ENCODE results near the gene GBF1. TPM values are rescaled to one million over a fixed set of nuclear protein-coding genes. Genes with fewer than 3 reads are reported as not detected.

The GBF1 gene
- total RNA-seq, 1 experiment from 2014 or later, result 50.6 TPM

DNA sequence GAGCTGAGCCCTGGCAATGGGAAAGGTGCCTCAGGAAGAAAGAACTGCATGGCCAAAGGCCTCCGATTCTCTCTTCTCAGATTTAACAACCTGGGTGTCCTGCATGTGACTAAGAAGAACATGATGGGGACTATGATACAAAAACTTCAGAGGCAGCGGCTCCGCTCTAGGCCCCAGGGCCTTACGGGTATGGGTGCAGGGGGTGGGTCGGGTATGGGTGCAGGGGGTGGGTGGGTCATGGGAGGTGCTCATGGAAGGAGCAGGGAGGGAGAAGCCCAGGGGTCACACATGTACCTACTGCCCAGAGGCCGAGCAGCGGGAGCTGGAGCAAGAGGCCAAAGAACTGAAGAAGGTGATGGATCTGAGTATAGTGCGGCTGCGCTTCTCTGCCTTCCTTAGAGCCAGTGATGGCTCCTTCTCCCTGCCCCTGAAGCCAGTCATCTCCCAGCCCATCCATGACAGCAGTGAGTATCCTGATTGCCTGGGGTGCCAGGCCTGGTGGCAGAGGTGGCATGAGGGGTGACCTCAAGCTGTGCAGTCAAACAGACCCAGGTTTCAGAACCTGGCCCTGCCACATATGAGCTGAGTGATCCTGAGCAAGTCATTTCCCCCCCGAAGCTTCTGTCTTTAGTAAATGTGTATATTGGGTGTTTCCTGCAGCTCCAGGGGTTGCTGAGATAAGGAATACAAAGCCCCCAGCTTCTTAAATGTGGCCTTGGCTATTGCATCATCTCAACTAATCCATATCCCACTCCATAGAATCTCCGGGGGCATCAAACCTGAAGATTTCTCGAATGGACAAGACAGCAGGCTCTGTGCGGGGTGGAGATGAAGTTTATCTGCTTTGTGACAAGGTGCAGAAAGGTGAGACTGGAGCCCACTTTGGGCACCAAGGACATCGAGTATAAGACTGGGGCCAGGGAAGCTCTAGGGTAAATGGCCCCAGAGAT is 152.2 kb downstream of the GBF1 start:
- TF ChIP-seq, protein P1, sequence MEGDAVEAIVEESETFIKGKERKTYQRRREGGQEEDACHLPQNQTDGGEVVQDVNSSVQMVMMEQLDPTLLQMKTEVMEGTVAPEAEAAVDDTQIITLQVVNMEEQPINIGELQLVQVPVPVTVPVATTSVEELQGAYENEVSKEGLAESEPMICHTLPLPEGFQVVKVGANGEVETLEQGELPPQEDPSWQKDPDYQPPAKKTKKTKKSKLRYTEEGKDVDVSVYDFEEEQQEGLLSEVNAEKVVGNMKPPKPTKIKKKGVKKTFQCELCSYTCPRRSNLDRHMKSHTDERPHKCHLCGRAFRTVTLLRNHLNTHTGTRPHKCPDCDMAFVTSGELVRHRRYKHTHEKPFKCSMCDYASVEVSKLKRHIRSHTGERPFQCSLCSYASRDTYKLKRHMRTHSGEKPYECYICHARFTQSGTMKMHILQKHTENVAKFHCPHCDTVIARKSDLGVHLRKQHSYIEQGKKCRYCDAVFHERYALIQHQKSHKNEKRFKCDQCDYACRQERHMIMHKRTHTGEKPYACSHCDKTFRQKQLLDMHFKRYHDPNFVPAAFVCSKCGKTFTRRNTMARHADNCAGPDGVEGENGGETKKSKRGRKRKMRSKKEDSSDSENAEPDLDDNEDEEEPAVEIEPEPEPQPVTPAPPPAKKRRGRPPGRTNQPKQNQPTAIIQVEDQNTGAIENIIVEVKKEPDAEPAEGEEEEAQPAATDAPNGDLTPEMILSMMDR (IDR thresholded peaks at IDR 0.05; ENCODE audit: unreplicated experiment), result no peak
- BruUV-seq (replicated peaks), result no TSS peak
- POLR2A ChIA-PET, result interaction anchor here (0.9 to 5.4 kb wide), 4 partner anchors 25 to 168 kb away, joined by 4 to 96 read pairs (median 8); partner anchors contain the start of genes FBXL15 and GBF1
- Mint-ChIP-seq H3K27me3 (ENCODE audit: insufficient read depth, unreplicated experiment) (no peaks in the 10 kb centered on the region), H3K36me3 (ENCODE audit: insufficient read depth, unreplicated experiment) (peaks cover 53% of the 10 kb centered on the region), H3K4me1 (ENCODE audit: insufficient read depth, unreplicated experiment) (peaks cover 22% of the 10 kb centered on the region), H3K9me3 (ENCODE audit: unreplicated experiment) (no peaks in the 10 kb centered on the region), H3K4me3 (ENCODE audit: unreplicated experiment) (peak overlapping the region; percentile 92), H3K27ac (ENCODE audit: low read depth, unreplicated experiment) (no peak overlapping the region)
- no peak for DNase-seq (ENCODE audit: unreplicated experiment)
- intact Hi-C loops (cut with micrococcal nuclease), result no loop called here
- CTCF ChIA-PET, result interaction anchor here (0.6 to 10.5 kb wide), 9 partner anchors 12 to 266 kb away, joined by 3 to 137 read pairs (median 4); partner anchors contain the start of gene FBXL15

DNA sequence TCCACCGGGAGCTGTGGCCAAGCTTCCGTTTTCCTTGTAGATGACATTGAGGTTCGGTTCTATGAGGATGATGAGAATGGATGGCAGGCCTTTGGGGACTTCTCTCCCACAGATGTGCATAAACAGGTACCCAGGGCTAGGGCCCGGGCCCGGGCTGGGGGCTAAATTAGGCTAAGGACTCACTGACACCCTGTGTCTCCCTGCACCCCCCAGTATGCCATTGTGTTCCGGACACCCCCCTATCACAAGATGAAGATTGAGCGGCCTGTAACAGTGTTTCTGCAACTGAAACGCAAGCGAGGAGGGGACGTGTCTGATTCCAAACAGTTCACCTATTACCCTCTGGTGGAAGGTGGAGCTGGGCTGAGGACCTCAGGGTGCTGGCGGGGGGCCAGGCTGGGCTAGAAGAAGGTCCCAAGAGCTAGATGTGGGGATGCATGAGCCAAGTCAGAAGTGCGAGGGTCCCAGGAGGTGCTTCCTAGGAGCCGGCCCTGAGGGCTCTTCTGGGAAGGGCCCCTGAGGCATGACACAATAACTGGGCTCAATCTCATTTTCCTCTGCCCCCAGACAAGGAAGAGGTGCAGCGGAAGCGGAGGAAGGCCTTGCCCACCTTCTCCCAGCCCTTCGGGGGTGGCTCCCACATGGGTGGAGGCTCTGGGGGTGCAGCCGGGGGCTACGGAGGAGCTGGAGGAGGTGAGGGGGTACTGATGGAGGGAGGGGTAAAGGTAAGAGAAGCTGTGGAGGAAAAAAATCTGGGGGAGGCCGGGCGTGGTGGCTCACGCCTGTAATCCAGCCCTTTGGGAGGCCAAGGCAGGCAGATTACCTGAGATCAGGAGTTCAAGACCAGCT is 153.1 kb downstream of the GBF1 start:
- intact Hi-C loops (cut with micrococcal nuclease), result loop anchor here (1.0 kb wide), 1 partner anchor 229 kb away; no protein-coding TSS in a partner anchor
- ChIA-PET POLR2A (interaction anchor here (0.7 to 8.4 kb wide), 11 partner anchors 14 to 580 kb away, joined by 3 to 90 read pairs (median 5); partner anchors contain the start of genes FBXL15 and GBF1), CTCF (interaction anchor here (0.7 to 10.5 kb wide), 18 partner anchors 10 to 266 kb away, joined by 3 to 137 read pairs (median 6); partner anchors contain the start of genes C10orf95, FBXL15, GBF1 and NOLC1)
- Mint-ChIP-seq H3K27ac (ENCODE audit: low read depth, unreplicated experiment) (no peak overlapping the region), H3K36me3 (ENCODE audit: insufficient read depth, unreplicated experiment) (peaks cover 53% of the 10 kb centered on the region), H3K27me3 (ENCODE audit: insufficient read depth, unreplicated experiment) (no peaks in the 10 kb centered on the region), H3K4me1 (ENCODE audit: insufficient read depth, unreplicated experiment) (peaks cover 23% of the 10 kb centered on the region), H3K4me3 (ENCODE audit: unreplicated experiment) (peak overlapping the region; percentile 54), H3K9me3 (ENCODE audit: unreplicated experiment) (no peaks in the 10 kb centered on the region)
- TF ChIP-seq, protein P1 (IDR thresholded peaks at IDR 0.05; ENCODE audit: unreplicated experiment), result no peak
- no peak for DNase-seq (ENCODE audit: unreplicated experiment)
- BruUV-seq (replicated peaks), result no TSS peak

DNA sequence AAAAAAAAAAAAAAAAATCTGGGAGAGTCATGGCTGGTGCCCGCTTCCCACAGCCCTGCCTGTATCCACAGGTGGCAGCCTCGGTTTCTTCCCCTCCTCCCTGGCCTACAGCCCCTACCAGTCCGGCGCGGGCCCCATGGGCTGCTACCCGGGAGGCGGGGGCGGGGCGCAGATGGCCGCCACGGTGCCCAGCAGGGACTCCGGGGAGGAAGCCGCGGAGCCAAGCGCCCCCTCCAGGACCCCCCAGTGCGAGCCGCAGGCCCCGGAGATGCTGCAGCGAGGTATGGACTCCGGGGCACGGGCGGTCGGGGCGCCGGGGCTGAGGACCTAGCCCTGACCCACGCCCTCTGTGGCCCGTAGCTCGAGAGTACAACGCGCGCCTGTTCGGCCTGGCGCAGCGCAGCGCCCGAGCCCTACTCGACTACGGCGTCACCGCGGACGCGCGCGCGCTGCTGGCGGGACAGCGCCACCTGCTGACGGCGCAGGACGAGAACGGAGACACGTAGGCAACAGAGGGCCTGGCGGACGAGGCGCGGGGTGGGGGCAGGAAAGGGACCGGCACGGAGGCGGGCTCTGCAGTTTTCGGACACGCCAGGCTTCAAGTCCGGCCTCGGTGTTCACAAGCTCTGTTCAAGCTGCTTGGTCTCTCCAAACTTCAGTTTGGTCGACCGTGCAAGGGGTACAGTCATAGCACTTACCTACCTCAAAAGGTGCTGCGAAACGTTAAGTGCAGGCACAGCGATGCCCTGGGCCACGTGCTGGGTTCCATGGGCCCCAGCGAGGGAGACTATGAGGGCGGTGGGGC is 154.1 kb downstream of the GBF1 start:
- POLR2A ChIA-PET, result interaction anchor here (0.5 to 8.4 kb wide), 12 partner anchors 15 to 1865 kb away, joined by 3 to 90 read pairs (median 3); partner anchors contain the start of genes C10orf95, FBXL15 and GBF1
- H3K4me3 Mint-ChIP-seq (ENCODE audit: unreplicated experiment), result peak overlapping the region; percentile 54
- intact Hi-C loops (cut with micrococcal nuclease), result loop anchor here (1.0 kb wide), 1 partner anchor 230 kb away; no protein-coding TSS in a partner anchor

More for the DNA sequence above, 154.1 kb downstream of the GBF1 start:
- Mint-ChIP-seq H3K9me3 (ENCODE audit: unreplicated experiment) (no peaks in the 10 kb centered on the region), H3K36me3 (ENCODE audit: insufficient read depth, unreplicated experiment) (peaks cover 54% of the 10 kb centered on the region), H3K27ac (ENCODE audit: low read depth, unreplicated experiment) (no peak overlapping the region), H3K4me1 (ENCODE audit: insufficient read depth, unreplicated experiment) (peaks cover 23% of the 10 kb centered on the region), H3K27me3 (ENCODE audit: insufficient read depth, unreplicated experiment) (no peaks in the 10 kb centered on the region)
- BruUV-seq (replicated peaks), result no TSS peak
- CTCF ChIA-PET, result interaction anchor here (0.6 to 10.5 kb wide), 46 partner anchors 9 to 1415 kb away, joined by 3 to 137 read pairs (median 4); partner anchors contain the start of genes C10orf95, ELOVL3, FBXL15 and GBF1
- DNase-seq (ENCODE audit: unreplicated experiment), result peak; percentile 75
- TF ChIP-seq, protein P1 (IDR thresholded peaks at IDR 0.05; ENCODE audit: unreplicated experiment), result peak; percentile 92
